ENCODE results near the gene SUMF1. TPM values are rescaled to one million over a fixed set of nuclear protein-coding genes. Genes with fewer than 3 reads are reported as not detected.

Gene SUMF1
- total RNA-seq, 1 experiment from 2014 or later: 26.6 TPM

- RAD21 ChIA-PET (ENCODE audit: low non-redundant PET in 1 of 2, low total read pairs in 2 of 2, uncharacterized antibody in 2 of 2, unreplicated experiment in 2 of 2): interaction anchor here in 1 of 2 experiments (1.8 kb wide), 1 partner anchor 281 kb away, joined by 10 read pairs; no protein-coding TSS in a partner anchor
- Histone ChIP-seq H3K9me2 (ENCODE audit: insufficient read depth) (no peaks in the 10 kb centered on the region), H3K36me3 (ENCODE audit: control insufficient read depth in 1 of 2, insufficient read depth in 2 of 2, low read length in 2 of 2) (no peaks in the 10 kb centered on the region), H3K79me2 (ENCODE audit: insufficient read depth, low read length) (no peaks in the 10 kb centered on the region), H3K4me3 (replicated peaks in 1 of 2; ENCODE audit: low read depth in 1 of 2, low read length in 2 of 2) (no peak overlapping the region), H3K27me3 (ENCODE audit: insufficient read depth, low read length) (no peaks in the 10 kb centered on the region), H4K20me1 (ENCODE audit: insufficient read depth) (no peaks in the 10 kb centered on the region), H3K9ac (ENCODE audit: low read length) (no peak overlapping the region), H3K27ac (ENCODE audit: low read depth, low read length) (no peak overlapping the region), H3K4me2 (ENCODE audit: low read length) (no peak overlapping the region), H2AFZ (ENCODE audit: low read depth, low read length, poor library complexity, severe bottlenecking) (no peak overlapping the region), H3K4me1 (ENCODE audit: control insufficient read depth in 1 of 2, insufficient read depth in 2 of 2, low read length in 2 of 2) (no peaks in the 10 kb centered on the region), H3K9me3 (ENCODE audit: control insufficient read depth in 1 of 2, insufficient read depth in 1 of 2, low read depth in 1 of 2, low read length in 2 of 2) (no peaks in the 10 kb centered on the region)
- no TSS peak for BruUV-seq (replicated peaks)
- intact Hi-C loops (cut with micrococcal nuclease): loop anchor here (10.0 kb wide), 1 partner anchor 703 kb away; no protein-coding TSS in a partner anchor
- CTCF ChIA-PET: interaction anchor here (1.8 to 2.0 kb wide), 3 partner anchors 9 to 281 kb away, joined by 3 to 83 read pairs (median 11); no protein-coding TSS in a partner anchor
- no peak for TF ChIP-seq CEBPB (IDR thresholded peaks at IDR 0.05; ENCODE audit: low read depth)
- no peak for TF ChIP-seq CBX3 (IDR thresholded peaks at IDR 0.05; ENCODE audit: low read depth)
- TF ChIP-seq EZH2phosphoT487 (IDR thresholded peaks at IDR 0.05; ENCODE audit: borderline replicate concordance): no peak
- no peak for TF ChIP-seq JUND (IDR thresholded peaks at IDR 0.05)
- TF ChIP-seq, protein P1, sequence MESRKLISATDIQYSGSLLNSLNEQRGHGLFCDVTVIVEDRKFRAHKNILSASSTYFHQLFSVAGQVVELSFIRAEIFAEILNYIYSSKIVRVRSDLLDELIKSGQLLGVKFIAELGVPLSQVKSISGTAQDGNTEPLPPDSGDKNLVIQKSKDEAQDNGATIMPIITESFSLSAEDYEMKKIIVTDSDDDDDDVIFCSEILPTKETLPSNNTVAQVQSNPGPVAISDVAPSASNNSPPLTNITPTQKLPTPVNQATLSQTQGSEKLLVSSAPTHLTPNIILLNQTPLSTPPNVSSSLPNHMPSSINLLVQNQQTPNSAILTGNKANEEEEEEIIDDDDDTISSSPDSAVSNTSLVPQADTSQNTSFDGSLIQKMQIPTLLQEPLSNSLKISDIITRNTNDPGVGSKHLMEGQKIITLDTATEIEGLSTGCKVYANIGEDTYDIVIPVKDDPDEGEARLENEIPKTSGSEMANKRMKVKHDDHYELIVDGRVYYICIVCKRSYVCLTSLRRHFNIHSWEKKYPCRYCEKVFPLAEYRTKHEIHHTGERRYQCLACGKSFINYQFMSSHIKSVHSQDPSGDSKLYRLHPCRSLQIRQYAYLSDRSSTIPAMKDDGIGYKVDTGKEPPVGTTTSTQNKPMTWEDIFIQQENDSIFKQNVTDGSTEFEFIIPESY (IDR thresholded peaks at IDR 0.05; ENCODE audit: extremely low read depth, insufficient replicate concordance, low read length): no peak
- TF ChIP-seq ATF3 (IDR thresholded peaks at IDR 0.05): no peak
- TF ChIP-seq RAD21 (IDR thresholded peaks at IDR 0.05; ENCODE audit: low read depth): no peak
- no peak for TF ChIP-seq SRF (IDR thresholded peaks at IDR 0.05; ENCODE audit: low read depth)
- no peak for TF ChIP-seq SP1 (IDR thresholded peaks at IDR 0.05; ENCODE audit: low read depth)
- TF ChIP-seq POLR2AphosphoS5 (IDR thresholded peaks at IDR 0.05; ENCODE audit: low read depth, low read length): no peak
- TF ChIP-seq FOSL1 (IDR thresholded peaks at IDR 0.05; ENCODE audit: low read depth): no peak
- TF ChIP-seq CTCF (IDR thresholded peaks at IDR 0.05 in 2 of 3, conservative IDR thresholded peaks at IDR 0.05 in 1 of 3; ENCODE audit: borderline replicate concordance in 1 of 3, insufficient read depth in 1 of 3, low read depth in 2 of 3, low read length in 2 of 3): no peak
- no peak for TF ChIP-seq SIN3A (IDR thresholded peaks at IDR 0.05; ENCODE audit: low read depth)
- no peak for TF ChIP-seq EZH2 (IDR thresholded peaks at IDR 0.05)
- POLR2A ChIA-PET: no interaction called here
- ATAC-seq (no peak), DNase-seq (ENCODE audit: low read depth, low spot score) (no peak)
Observed at GRCh38 chr3:4351872-4352271, 115.2 kb downstream of the SUMF1 start.
